Measurements from ENCODE around the gene BMPR1B.

Gene BMPR1B

GRCh38 chr4:95087657-95088455 lies 330.1 kb downstream of the BMPR1B start:
- CTCF ChIA-PET = no interaction called here

GRCh38 chr4:95091272-95091671 lies 333.5 kb downstream of the BMPR1B start:
- no peaks in the 10 kb centered on the region for H3K36me3 Mint-ChIP-seq
- peaks cover 4% of the 10 kb centered on the region for H3K27me3 Mint-ChIP-seq
- CTCF ChIA-PET = interaction anchor here (1.2 kb wide), 1 partner anchor 470 kb away, joined by 3 read pairs; no protein-coding TSS in a partner anchor
- H3K4me3 Mint-ChIP-seq = no peak overlapping the region
- H3K27ac Mint-ChIP-seq = no peak overlapping the region
- no peaks in the 10 kb centered on the region for H3K4me1 Mint-ChIP-seq
- no peaks in the 10 kb centered on the region for H3K9me3 Mint-ChIP-seq
- DNase-seq = no peak

More at GRCh38 chr4:95087657-95088455, 330.1 kb downstream of the BMPR1B start:
- no peaks in the 10 kb centered on the region for H3K27me3 Mint-ChIP-seq
- DNase-seq = no peak
- H3K36me3 Mint-ChIP-seq = no peaks in the 10 kb centered on the region
- H3K4me1 Mint-ChIP-seq = peaks cover 15% of the 10 kb centered on the region
- H3K27ac Mint-ChIP-seq = no peak overlapping the region
- H3K4me3 Mint-ChIP-seq = no peak overlapping the region
- no peaks in the 10 kb centered on the region for H3K9me3 Mint-ChIP-seq

GRCh38 chr4:95092766-95093165 lies 335.0 kb downstream of the BMPR1B start:
- CTCF ChIA-PET = interaction anchor here (1.2 kb wide), 1 partner anchor 472 kb away, joined by 3 read pairs; no protein-coding TSS in a partner anchor
- Mint-ChIP-seq H3K4me1 (no peaks in the 10 kb centered on the region), H3K27me3 (peaks cover 4% of the 10 kb centered on the region), H3K36me3 (no peaks in the 10 kb centered on the region), H3K9me3 (no peaks in the 10 kb centered on the region), H3K4me3 (no peak overlapping the region), H3K27ac (no peak overlapping the region)
- DNase-seq = no peak

- no peak overlapping the region for H3K4me3 Mint-ChIP-seq
- peaks cover 4% of the 10 kb centered on the region for H3K27me3 Mint-ChIP-seq
- no peaks in the 10 kb centered on the region for H3K36me3 Mint-ChIP-seq
- H3K27ac Mint-ChIP-seq = no peak overlapping the region
- H3K9me3 Mint-ChIP-seq = no peaks in the 10 kb centered on the region
- no peaks in the 10 kb centered on the region for H3K4me1 Mint-ChIP-seq
- CTCF ChIA-PET = no interaction called here
- DNase-seq = no peak
These were observed 335.7 kb downstream of the BMPR1B start for GRCh38 chr4:95093460-95093859.

GRCh38 chr4:95093936-95094929 lies 336.5 kb downstream of the BMPR1B start:
- no peaks in the 10 kb centered on the region for H3K9me3 Mint-ChIP-seq
- CTCF ChIA-PET = interaction anchor here (0.5 kb wide), 1 partner anchor 49 kb away, joined by 3 read pairs; no protein-coding TSS in a partner anchor
- no peak overlapping the region for H3K27ac Mint-ChIP-seq
- DNase-seq = no peak
- peaks cover 4% of the 10 kb centered on the region for H3K27me3 Mint-ChIP-seq
- no peaks in the 10 kb centered on the region for H3K36me3 Mint-ChIP-seq
- no peak overlapping the region for H3K4me3 Mint-ChIP-seq
- H3K4me1 Mint-ChIP-seq = no peaks in the 10 kb centered on the region

- Mint-ChIP-seq H3K36me3 (no peaks in the 10 kb centered on the region), H3K27me3 (peaks cover 4% of the 10 kb centered on the region), H3K4me3 (no peak overlapping the region), H3K9me3 (no peaks in the 10 kb centered on the region), H3K27ac (no peak overlapping the region), H3K4me1 (no peaks in the 10 kb centered on the region)
- DNase-seq = no peak
- CTCF ChIA-PET = interaction anchor here (1.0 kb wide), 1 partner anchor 475 kb away, joined by 5 read pairs; no protein-coding TSS in a partner anchor
These were observed 337.7 kb downstream of the BMPR1B start for GRCh38 chr4:95095348-95095974.

- Mint-ChIP-seq H3K27ac (no peak overlapping the region), H3K4me3 (no peak overlapping the region), H3K9me3 (no peaks in the 10 kb centered on the region), H3K4me1 (no peaks in the 10 kb centered on the region), H3K27me3 (no peaks in the 10 kb centered on the region), H3K36me3 (no peaks in the 10 kb centered on the region)
- CTCF ChIA-PET = no interaction called here
- no peak for DNase-seq
These were observed 344.5 kb downstream of the BMPR1B start for GRCh38 chr4:95102162-95102790.

GRCh38 chr4:95105112-95105511 lies 347.4 kb downstream of the BMPR1B start:
- Mint-ChIP-seq H3K27ac (no peak overlapping the region), H3K36me3 (no peaks in the 10 kb centered on the region), H3K27me3 (no peaks in the 10 kb centered on the region), H3K9me3 (no peaks in the 10 kb centered on the region), H3K4me3 (no peak overlapping the region), H3K4me1 (no peaks in the 10 kb centered on the region)
- CTCF ChIA-PET = interaction anchor here (1.3 kb wide), 1 partner anchor 484 kb away, joined by 3 read pairs; no protein-coding TSS in a partner anchor
- DNase-seq = no peak

GRCh38 chr4:95105983-95106382 lies 348.2 kb downstream of the BMPR1B start:
- Mint-ChIP-seq H3K4me3 (no peak overlapping the region), H3K9me3 (no peaks in the 10 kb centered on the region), H3K27me3 (no peaks in the 10 kb centered on the region), H3K4me1 (no peaks in the 10 kb centered on the region), H3K36me3 (no peaks in the 10 kb centered on the region), H3K27ac (no peak overlapping the region)
- DNase-seq = no peak
- CTCF ChIA-PET = interaction anchor here (1.3 kb wide), 1 partner anchor 485 kb away, joined by 3 read pairs; no protein-coding TSS in a partner anchor

- Mint-ChIP-seq H3K27ac (no peak overlapping the region), H3K4me3 (no peak overlapping the region), H3K36me3 (no peaks in the 10 kb centered on the region), H3K4me1 (no peaks in the 10 kb centered on the region), H3K27me3 (no peaks in the 10 kb centered on the region), H3K9me3 (no peaks in the 10 kb centered on the region)
- no peak for DNase-seq
- CTCF ChIA-PET = interaction anchor here (1.3 kb wide), 1 partner anchor 486 kb away, joined by 3 read pairs; no protein-coding TSS in a partner anchor
These were observed 348.7 kb downstream of the BMPR1B start for GRCh38 chr4:95106408-95106928.

GRCh38 chr4:95107004-95107403 lies 349.2 kb downstream of the BMPR1B start:
- H3K4me1 Mint-ChIP-seq = no peaks in the 10 kb centered on the region
- H3K9me3 Mint-ChIP-seq = no peaks in the 10 kb centered on the region
- H3K4me3 Mint-ChIP-seq = no peak overlapping the region
- no peaks in the 10 kb centered on the region for H3K36me3 Mint-ChIP-seq
- CTCF ChIA-PET = no interaction called here
- DNase-seq = no peak
- no peak overlapping the region for H3K27ac Mint-ChIP-seq
- no peaks in the 10 kb centered on the region for H3K27me3 Mint-ChIP-seq

GRCh38 chr4:95107635-95108034 lies 349.9 kb downstream of the BMPR1B start:
- CTCF ChIA-PET = no interaction called here
- no peak for DNase-seq

GRCh38 chr4:95108883-95109421 lies 351.2 kb downstream of the BMPR1B start:
- Mint-ChIP-seq H3K27ac (no peak overlapping the region), H3K4me1 (no peaks in the 10 kb centered on the region), H3K4me3 (no peak overlapping the region), H3K36me3 (no peaks in the 10 kb centered on the region), H3K27me3 (no peaks in the 10 kb centered on the region), H3K9me3 (no peaks in the 10 kb centered on the region)
- DNase-seq = no peak
- CTCF ChIA-PET = no interaction called here

More at GRCh38 chr4:95107635-95108034, 349.9 kb downstream of the BMPR1B start:
- no peak overlapping the region for H3K4me3 Mint-ChIP-seq
- H3K4me1 Mint-ChIP-seq = no peaks in the 10 kb centered on the region
- no peaks in the 10 kb centered on the region for H3K9me3 Mint-ChIP-seq
- H3K27ac Mint-ChIP-seq = no peak overlapping the region
- H3K27me3 Mint-ChIP-seq = no peaks in the 10 kb centered on the region
- no peaks in the 10 kb centered on the region for H3K36me3 Mint-ChIP-seq
